HG02759 (cell line): ENCODE data around the gene LRFN2.

ENCODE experiments used
- ATAC-seq: cut with Tn5 transposase; IDR thresholded peaks from one replicate; pipeline ENCODE4 v1.9.1; 2021; ENCODE audit warnings: mild to moderate bottlenecking, moderate library complexity; ENCODE audit not compliant: unreplicated experiment

Gene LRFN2

DNA sequence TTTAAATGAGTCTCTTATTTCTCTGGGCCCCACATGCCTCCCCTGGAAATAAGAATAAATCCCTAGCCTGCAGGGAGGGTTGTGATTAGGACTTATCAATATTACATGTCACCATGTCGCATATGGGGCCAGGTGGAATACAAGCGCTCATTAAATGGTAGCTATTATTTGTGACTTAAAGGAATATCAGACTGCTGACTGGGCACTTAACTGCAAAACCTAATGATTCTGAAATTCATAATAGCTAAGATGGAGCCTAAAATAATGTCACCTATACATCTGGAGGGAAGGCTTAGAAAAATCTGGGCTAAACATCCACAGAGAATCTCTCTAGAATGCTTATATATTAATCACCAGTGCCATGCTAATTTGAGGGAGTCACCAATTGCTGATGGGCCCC lies 106.5 kb downstream of the LRFN2 start:
- no peak for ATAC-seq

DNA sequence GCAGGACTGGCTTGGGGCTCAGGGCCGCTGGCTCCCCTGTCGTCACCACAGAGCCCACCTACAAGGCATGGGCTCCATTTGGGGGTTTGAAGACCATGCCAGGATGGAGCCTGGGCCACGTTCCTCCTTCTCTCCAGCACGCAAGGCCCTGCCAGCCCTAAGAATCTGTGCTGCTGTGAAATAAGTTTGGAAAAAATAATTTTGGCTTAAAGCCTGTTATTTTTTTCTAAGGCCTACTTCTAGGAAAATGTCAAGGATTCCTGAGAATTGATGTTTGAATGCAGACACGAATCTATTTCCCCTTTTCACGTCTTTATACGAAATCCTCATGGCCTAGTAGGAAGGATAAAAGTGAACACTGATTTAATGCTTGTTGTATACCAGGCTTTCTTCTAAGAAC lies 107.5 kb downstream of the LRFN2 start:
- ATAC-seq = no peak

DNA sequence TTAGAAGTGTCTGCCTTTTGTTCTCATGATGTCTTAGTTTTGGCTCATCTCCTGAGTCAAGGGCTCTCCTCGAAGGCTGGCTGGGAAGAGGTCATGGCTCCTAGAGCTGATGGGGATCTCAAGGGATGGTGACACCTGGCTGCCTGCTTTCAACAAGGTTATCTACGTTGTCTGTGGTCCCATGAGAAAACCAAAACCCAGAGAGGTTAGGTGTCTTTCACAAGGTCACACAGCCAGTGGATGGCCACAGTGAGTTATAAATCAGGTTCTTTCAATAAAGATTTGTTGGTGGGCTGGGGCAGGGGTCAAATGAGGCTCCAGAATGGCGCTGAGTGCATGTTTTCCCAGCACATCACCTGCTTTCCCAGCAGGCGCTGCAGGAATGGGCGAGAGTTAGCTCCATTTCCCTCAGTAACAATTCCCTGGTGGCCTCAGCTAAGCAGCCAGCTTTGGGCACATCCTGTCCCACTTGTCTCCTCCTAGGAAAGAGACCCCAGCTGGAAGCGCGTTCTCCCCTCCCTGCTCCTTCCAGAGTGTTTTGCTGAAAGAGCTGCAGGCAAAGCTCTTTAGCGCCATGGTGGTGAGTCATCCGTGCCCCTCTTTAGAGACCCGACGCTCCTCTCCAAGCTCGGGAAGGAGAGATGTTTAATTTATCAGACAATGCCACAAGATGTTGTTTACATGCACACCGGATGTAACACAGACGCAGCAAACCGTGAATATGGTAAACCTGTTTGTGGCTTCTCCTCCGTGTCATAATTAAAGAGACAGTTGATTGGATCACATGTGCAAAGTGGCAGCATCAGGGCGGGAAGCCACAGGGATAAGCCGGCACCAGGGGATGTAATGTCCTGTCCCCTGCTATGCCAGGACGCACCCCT lies 109.7 kb downstream of the LRFN2 start:
- no peak for ATAC-seq

DNA sequence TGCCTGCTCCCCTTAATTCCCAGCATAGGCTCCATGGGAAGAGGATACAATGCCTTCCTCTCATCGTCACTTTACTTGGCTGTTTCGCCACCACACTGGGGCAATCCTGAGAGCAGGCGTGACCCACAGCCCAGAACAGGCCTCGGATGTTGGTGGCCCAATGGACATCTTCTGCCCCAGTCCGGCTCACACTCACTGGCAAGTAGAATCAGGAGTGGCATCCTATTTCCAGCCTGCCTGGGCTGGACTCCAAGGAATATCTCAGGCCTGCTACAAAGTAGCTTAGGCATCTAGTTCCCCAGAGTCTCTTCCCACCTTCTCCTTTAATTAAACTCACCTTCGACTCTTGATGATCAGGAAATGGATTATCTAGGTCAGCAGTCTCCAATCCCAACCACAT lies 110.5 kb downstream of the LRFN2 start:
- no peak for ATAC-seq

DNA sequence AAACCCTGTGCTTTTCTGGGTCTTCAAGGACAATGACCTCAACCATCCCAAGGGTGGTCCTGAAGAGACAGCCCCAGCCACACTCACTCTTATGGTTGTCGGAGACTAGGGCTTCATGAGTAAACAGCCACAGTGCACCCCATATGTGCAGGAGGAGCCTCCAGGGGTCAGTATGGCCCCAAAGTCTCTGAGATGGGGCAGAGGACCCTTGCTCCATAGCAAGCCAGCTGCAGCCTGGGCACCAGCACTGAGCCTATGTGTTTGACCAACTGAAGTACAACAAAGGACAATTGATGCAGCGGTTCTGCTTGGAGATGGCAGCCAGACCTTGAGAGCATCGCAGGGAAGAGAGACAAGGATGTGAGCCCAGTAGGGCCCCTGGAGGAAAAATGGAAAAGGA lies 112.2 kb downstream of the LRFN2 start:
- no peak for ATAC-seq

DNA sequence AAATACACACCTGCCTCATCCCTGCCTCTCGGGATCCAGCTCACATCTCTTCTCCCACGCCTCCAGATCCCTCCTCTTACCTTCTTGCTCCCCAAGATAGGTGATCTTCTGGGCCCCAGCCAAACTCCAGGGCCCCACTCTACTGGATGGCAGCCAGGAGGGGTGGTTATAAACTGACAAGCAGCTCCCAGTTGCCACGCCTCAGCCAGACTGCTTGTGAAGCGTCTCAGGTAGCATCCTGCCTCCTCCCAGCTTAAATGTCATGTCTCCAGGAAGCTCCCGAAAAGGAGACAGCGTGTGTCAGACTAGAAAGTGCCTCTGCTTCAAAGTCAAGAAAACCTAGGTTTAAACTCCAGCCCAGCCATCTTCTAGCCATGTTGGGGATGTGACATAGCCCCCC lies 114.1 kb downstream of the LRFN2 start:
- ATAC-seq = no peak

DNA sequence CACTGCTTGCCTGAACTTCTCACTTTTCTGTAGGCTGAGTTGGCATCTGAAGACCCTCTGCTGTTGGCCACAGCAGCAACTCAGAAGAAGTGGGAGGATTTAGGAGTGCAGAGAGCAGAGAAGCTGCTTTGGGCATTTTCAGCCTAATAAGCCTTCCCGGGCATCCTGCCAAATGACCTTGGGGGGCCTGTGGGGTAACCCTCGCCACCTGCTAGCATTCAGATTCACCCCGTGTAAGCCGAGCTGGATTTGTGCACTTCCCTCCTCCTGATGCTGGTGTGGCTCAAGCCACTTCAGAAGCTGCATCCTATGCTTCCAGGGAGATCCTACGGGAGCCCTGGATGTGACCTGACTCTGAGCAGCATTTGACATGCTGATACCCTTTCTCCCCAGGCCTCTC lies 114.8 kb downstream of the LRFN2 start:
- ATAC-seq = no peak

DNA sequence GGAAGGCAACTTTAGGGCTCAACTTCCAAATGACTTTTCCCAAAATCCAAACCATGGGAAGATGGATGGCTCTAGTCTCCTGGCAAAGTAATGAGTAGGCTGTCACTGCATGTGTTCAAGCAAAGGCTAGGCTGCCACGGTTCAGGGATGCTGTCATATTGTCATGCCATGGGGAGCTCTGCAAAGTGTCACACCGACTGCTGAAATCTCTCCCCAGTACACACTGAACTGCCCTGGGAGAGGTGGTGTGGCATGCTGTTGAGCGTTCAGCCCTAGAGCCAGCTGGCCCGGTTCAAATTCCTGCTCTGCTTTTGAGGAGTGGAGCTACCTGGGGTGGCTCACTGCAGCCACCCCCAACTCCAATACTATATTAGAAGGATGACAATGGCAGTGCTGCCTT lies 115.9 kb downstream of the LRFN2 start:
- ATAC-seq = no peak

DNA sequence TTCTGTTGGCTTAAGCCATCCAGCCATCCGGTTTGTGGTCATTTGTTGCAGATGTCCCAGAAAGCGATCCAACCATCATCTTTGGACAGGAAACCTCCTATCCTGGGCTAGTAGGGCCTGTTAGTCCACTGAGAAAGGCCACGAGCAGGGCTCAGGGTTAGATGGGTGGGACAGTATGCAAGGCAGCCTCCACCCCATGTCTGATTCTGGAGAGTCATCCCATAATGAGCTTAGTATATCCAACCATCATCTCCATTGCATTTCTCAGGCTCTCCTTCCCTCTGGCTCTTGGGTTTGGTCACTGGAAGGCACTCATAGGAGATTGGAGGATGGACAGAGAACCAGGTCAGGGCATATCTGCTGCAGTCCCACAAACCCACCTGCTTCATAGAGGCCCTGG lies 117.8 kb downstream of the LRFN2 start:
- ATAC-seq = no peak

DNA sequence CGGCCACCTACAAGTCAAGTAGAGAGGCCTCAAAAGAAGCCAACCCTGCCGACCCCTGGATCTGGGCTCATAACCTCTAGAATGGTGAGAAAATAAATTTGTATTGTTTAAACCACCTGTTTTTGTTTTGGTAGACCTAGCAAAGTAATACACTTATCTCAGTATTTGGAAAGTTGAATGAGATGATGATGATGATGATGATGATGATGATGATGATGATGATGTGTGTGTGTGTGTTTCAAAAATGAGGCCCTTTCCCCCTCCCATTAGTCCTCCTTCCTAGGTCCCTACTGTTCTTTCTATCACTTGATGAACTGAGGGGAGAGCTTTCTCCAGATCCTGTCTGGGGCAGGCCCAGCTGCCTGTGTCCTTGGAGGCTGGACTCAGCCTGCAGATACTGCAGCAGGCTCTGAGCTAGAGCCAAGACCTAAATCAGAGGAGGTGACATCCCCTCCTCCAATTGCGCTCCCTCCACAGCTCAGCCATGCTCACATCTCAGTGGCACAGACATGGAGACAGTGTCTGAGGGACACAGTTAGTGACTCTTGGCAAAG lies 120.1 kb downstream of the LRFN2 start:
- ATAC-seq = no peak

DNA sequence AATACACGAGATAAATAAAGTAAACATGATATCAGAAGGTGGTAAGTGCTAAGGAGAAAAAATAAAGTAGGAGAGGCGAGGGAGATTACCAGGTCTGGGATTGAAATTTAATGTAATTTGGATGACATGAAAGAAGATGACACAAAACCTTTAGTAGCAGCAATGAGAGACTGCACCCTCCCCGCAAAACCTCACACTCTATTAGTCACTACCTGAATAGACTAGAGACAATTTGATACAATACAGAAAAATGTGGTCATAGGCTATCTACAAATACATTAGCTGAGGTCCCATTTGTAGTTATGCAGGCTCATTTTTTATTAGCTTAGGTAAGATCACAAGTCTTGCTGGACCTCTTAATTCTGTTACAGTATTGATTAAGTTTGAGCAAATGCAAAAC lies 125.5 kb downstream of the LRFN2 start:
- ATAC-seq = no peak

DNA sequence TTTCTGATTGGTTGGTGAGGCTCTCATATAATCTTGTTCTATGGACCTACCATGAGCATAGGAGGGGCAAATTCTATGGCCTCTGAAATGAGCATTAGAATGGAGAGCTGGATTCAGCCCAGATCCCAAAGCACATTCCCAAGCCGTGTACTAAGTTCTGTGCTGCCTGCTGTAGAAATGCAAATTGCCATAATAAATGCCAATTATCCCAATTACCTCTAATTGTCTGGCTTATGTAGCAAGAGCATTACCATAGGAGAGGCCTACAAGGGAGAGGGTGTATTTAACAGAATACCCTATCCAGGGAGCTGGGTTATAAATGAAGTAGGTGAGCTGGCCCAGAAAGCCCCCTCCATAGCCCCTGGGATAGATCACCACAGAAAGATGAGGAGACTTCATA lies 126.8 kb downstream of the LRFN2 start:
- no peak for ATAC-seq

DNA sequence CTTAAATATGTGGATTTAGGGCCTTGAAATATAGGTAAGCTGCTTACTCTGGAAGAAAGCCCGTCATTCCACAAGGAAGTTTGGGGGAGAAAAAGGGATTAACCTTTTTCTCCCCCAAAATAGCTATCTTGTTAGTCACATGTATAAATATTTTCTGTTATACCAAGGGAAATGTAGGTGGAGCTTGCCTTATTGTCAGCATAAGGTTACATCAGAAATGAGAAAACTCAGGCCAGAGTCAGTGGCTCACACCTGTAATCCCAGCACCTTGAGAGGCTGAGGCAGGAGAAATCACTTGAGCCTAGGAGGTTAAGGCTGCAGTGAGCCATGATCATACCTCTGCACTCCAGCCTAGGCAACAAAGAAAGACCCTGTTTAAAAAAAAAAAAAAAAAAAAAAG lies 129.9 kb downstream of the LRFN2 start:
- no peak for ATAC-seq

DNA sequence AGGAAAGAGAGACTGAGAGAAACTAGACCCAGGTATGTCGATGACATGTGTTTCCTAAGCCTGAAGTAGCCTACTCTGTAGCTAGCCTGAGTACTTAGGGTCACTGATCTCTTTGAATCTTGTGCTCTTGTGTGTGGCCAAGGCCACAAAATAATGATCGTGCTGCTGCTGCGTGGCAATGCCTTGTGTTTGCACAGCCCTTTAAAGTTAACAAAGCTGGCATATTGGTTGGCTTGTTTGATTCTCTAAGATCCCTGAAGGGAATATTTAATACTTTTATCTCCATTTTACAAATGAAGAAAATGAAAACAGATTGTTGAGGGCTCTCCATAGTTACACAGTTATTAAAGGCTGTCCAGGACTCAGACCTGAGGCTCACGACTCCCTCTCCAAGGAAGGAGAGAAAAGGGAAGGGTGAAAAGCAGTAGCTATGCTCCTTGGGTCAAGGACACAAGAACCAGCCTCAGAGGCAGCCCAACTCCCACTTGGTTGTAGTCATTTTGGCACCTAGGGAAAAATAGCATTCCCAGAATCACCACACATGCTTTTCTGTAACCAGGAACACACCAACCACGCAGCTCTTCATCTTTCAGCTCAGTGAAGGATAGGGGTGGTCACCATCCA lies 130.7 kb downstream of the LRFN2 start:
- ATAC-seq = no peak

DNA sequence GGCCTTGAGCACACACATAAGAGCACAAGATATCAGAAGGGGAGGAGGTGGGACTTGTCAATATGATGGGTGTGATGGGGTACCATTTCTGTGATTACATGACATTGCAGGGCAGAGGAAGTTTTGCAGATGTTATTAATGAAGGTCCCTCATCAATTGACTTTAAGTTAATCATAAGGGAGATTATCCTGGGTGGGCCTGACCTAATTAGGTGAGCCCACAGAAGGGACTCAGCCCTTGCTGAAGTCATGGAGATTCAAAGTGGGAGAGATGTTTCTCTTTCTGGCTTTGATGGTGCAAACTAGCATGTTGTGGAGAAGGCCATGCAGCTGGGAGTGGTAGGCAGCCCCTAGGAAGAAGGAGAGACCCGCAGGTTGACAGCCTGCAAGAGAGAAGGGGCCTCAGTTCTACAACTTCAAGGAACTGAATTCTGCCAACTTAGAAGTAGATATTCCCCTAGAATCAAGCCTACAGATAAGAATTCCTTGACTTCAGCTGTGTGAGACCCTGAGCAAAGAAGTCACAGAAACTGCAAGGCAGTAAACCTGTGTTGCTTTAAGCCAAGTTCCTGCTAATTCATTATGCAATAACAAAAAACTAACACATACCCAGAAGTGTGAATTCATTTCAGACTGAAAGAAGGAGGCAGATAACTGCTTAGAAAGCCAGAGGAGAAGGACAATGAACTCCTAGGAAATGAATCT lies 131.3 kb downstream of the LRFN2 start:
- no peak for ATAC-seq

DNA sequence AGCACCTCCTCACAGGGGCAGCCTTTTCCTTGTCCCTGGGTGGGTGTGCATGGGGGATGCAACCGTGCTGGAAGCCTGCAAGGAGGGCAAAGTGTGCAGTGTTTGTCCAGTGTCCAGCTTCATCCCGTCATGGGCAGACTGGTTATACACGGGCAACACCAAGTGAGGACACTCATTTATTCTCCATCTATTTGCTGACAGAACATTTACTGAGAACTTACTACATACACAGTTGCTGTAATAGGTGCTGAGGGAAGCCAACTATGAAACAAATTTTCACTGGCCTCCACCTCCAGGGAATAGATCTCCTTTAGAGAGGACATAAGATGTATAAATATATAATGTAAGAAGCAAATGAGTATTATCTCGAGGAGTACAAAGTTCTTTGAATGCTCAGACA lies 136.7 kb downstream of the LRFN2 start:
- ATAC-seq = no peak

DNA sequence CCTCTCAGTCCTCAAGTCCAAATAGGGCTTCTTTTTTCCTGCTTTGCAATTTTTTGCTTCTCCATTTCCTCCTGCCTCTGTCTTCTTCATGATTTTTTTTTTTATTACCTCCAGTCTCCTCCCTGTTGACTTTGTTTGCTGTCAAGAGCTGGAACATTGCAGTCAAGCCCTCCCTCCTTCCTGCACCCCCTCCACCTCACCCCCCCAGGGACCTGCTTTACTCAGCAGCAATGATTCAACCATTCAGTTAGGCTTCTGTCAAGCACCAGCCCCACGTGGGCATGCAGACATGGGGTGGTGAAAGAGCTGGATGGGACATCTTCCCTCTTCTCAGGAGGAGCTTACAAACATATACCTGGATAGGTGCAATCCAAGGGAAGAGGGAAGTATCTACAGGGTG lies 142.4 kb downstream of the LRFN2 start:
- no peak for ATAC-seq

DNA sequence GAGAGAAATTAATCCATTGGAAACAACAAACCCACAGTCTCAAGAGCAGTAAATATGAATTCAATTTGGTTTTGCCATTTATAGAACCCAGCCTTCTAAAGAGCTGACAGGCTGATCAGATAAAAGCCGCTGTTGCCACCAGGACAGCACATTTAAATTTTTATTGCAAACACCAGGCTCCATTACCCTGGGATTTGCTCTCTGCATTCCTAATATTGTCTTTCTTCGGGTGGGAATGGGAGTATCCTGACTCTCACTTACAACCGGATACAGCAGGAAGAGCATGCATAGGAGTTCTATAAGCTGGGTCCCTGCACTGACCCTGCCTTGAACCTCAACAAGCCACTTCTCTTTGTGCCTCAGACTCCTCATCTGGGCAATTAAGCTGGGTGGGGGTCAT lies 142.9 kb downstream of the LRFN2 start:
- no peak for ATAC-seq

DNA sequence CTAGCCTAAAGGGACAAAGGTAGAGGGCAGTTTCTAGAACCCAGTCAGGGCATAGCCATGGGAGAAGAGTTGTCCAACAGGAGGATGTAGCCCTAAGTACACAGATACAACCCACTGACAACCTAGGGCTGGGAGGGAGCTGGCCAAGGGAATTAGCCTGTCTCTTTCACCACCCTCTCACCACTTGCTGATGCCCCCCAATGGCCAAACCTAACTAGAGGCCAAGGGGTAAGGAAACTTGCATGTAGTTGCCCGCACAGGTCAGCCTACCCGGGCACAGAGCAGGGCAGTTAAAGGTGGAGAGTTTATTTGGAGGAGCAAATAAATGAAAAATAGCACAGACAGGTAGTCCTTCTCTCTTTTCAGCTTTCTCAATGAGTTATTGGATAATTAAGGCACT lies 143.3 kb downstream of the LRFN2 start:
- no peak for ATAC-seq

DNA sequence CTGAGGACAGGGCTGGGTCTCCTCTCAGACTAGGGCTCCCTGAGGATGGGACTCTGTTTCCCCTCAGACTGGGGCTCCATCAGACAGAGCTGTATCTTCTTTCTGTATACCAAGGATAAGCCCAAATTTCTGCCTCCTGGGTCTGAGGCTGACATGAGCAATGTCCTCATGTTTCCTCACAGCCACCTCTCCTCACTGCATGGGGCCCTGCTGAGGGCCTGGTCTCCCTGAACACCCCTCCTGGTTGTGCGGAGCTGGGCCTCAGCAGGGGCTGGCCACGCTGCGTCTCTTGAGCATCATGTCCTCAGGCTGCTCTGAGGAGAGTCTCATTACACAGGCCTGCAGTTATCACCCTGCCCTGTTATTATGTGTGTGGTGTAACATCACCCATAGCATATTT lies 144.6 kb downstream of the LRFN2 start:
- no peak for ATAC-seq

DNA sequence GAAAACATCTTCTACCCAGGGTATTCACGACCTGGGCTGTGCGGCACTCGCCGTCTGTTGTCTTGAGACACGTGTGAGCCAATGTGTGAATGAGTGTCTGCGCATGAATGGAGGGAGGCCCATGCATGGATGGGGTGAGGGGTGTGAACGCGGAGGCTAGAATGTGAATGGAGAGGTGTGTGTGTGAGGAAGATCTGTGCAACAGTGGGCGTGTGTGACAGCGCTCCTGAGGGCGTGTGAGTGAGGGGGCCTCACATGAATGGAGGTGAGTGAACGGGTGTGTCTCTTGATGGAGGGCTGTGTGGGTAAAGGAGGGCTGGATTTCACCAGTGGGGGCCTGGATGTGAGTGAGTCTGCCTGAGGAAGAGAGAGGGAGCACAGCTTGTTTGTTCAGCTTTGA lies 146.0 kb downstream of the LRFN2 start:
- no peak for ATAC-seq

DNA sequence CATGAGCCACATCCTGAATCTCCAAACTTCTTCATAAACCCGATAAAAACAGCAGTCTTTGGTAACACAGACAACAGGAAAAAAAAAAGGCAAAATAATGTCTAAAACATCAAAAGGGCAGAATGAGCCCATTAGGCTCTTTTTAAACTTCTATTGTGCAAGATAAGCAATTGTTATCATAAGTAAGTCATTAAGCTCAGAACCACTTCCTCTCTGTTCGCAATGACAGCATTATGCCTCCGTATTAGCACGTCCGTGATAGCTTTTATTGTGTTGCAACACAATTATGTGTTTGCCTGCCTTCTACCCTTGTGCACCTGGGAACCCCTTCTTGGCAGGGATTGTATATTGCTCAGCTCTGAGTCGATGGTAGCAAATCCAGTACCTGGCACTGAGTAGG lies 147.1 kb downstream of the LRFN2 start:
- ATAC-seq = no peak
